ENCODE data around the gene SLC1A2.

Gene SLC1A2

GRCh38 chr11:35293699-35294098 is 125.7 kb downstream of the SLC1A2 start:
- no peak for DNase-seq

DNA sequence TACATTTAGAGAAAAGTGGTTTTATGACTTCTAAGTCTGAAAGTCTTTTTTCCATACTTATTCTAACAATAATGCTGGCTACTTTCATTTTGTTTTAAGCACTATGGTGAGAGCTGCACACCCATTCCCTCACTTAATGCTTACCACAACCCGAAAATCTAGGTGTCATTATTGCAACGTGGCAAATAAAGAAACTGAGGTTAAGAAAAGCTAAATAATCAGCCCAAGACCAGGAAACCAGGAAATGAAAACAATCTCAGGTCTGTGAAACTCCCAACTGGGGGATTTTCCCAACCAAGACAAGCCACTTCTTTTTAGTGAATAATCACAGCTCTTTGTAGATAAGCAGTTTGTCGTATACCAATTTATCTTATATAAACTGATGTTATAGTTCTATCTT is 126.3 kb downstream of the SLC1A2 start:
- DNase-seq = no peak

GRCh38 chr11:35292279-35292678 is 127.1 kb downstream of the SLC1A2 start:
- DNase-seq = no peak

GRCh38 chr11:35290876-35291275 is 128.5 kb downstream of the SLC1A2 start:
- DNase-seq = no peak

- no peak for DNase-seq
Observed at GRCh38 chr11:35289821-35290220, 129.5 kb downstream of the SLC1A2 start.

DNA sequence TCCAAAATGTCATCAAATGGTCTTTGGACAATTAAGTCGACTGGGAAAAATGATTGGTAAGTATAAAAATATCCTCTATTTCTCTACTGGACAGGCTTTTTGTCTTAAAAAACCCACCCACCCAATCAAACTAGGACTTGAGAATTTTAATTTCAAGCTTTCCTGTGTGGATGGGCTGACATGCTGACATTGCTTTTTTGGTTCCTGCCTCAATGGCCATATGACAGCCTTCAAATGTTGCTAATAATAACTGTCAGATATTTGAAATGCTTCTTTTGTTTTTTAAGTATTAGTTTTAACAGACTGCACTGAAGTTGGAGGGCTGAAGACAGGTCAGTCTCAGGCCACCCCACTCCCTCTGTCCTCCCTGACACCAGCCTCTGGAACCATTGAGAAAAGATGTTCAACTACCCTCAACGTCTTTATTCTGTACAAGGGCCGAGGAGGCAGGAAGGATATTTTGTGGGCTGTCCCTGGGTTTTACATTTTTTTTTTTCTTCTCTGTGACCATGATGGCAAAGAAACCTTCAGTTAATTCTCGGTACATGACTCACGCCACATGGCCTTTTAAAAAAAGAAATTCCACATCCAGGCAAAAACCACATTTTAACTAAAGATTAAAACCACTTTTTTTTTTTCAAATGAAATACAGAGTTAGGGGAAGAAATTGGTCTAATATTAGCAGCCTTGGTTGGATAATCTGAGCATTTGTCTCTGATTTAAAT is 130.4 kb downstream of the SLC1A2 start:
- no peak for DNase-seq

DNA sequence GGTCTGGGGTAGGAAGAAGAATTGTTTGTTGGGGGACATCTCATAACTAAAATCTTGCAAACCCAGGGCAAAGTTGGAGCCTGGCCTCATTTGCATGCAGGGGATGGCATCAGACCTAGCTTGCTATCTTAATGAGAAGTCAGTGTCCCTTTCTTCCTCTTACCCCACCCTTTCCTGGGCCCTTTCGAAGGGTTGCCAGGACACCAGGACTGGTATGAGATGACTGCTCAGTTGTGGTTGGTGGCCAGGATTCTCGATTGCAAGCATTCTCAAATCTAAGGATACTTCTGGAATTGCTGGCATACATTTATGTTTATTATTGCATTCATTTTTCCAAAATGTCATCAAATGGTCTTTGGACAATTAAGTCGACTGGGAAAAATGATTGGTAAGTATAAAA is 131.0 kb downstream of the SLC1A2 start:
- no peak for DNase-seq

DNA sequence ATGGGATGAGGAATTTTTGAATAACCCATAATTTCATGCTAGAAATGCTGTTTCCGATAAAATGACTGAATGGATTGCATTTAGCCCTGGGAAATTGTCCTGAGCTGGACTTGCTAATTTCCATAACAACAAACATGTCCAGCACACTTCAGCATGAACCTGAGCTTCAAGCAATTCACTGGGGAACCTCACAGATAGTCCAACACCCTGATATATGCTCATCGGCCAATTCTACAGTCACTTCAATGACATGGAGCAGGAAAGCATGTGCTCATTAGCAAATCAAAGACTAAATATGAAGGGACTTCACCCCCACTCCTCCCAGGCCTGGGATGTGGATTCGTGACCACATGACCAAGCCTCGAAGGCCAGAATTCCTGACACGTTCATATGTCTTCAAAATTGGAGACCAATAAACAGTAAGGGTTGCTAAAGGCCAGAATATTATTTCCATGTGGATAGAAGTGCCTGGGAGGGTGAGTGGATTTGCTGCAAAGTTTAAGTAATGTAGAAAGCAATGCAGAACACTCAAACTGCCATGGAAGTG is 131.9 kb downstream of the SLC1A2 start:
- no peak for DNase-seq

- DNase-seq = no peak
Observed at GRCh38 chr11:35286126-35286525, 133.2 kb downstream of the SLC1A2 start.

- DNase-seq = no peak
Observed at GRCh38 chr11:35285471-35285870, 133.9 kb downstream of the SLC1A2 start.

GRCh38 chr11:35282221-35282882 is 137.0 kb downstream of the SLC1A2 start:
- DNase-seq = no peak

DNA sequence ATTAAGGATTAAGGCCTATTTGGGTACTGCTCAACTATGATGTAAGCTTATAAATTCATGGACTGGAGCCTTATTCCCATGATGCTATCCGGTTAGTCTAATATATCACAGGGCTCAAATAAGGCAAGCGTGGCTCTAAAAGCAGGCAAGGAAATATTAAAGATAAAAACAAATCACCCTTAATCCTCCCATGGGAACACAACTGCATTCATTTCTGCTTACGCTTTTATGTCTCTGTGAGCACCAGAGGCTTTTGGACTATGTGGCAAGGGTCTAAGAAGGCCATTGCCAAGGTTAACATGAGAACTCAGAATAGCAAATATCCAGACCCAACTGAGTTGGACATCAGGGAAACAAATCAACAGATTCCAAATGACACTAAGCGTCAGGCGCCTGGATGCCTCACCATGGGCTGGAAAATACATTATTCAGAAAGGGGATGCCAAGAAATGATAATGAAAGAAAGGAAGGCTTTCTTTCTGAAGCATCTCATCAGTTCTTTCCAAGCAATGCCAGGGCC is 138.1 kb downstream of the SLC1A2 start:
- DNase-seq = no peak

GRCh38 chr11:35280727-35281126 is 138.6 kb downstream of the SLC1A2 start:
- no peak for DNase-seq

- DNase-seq = no peak
Observed at GRCh38 chr11:35277827-35278226, 141.5 kb downstream of the SLC1A2 start.

DNA sequence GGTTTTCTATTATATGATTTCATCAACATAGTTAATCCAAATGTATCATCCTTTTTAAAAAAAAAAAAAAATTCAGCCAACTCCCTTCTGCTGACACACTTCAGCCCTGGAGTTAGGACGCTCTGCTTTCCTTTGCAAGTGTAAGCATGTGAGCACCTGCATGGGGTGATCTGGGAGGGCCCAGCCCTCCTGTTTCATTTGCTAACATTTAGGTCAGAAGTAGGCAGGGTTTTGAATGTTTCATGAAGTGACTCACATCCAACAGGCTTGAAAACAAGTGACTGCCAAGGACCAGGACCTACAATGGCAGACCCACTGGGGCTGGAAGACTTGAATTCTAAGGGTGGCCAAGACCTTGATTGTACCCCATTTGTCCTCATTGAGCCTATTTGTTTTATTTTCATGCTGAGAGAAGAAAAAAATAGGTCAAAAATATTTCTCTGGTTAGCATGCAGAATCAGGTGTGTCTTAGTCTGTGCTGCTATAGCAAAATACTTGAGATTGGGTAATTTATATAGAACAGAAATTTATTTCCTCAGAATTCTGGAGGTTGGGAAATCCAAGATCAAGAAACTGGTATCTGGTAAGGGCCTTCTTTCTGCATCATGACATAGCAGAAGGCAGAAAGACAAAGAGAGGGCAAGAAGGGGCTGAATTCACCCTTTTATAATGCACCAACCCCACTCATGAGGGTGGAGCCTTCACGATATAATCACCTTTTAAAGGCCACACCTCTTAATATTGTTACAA is 142.8 kb downstream of the SLC1A2 start:
- DNase-seq = no peak

DNA sequence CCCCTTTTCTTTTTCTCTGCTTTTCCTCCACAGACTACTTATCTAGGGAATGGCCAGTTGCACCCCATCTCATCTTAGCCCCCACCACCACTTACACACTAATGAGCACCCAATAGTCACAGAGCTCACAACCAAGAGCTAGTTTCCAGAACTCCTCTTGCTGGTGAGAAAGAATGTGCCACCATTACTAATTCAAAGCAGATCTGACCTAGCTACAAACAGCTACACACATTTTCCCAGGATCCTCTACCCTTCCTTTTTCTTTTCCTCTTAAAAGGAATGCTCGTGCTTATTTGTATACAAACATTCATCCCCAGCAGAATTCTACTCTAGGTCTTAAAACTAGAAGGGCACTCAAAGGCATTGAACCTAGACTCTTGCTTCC is 143.6 kb downstream of the SLC1A2 start:
- DNase-seq = no peak

DNA sequence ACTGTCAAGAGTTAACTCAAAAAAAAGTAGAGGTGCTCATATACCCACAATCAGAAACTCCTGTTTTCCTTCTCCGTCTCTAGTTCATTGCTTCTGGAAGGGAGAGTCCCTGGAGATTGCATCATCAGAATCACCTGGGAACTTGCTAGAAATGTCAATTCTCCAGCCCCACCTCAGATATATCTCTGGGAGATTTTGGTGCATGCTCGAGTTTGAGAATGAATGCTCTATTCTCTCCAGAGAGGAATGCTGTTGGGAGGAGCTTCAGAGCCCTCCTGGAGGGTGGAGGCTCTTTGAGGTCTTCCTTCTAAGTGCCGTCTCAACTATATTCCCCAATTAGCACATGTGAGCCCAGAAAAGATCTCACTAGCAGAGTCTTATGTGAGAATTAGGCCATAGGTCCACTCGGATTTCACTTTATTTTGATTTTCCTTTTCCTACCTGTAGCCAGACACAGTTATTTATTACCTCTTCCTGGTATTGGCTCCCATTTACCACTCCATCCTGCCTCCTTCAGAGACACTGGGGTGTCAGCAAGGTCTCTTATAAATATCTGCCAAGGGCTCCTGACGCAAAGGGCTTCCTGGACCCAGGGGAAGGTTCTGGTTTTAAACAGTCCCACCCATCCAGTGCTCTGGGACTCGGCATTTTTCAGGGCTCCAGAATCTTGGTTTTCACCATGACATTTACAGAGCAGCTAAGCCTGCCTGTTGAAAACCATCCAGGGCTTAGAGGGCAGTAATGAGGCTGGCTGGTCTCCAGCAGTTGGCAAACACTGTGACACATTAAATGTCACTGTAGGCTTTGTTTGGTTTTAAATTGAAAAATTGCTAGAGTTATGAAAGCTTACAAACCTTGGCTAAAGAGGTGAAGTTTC is 144.2 kb downstream of the SLC1A2 start:
- DNase-seq = no peak

DNA sequence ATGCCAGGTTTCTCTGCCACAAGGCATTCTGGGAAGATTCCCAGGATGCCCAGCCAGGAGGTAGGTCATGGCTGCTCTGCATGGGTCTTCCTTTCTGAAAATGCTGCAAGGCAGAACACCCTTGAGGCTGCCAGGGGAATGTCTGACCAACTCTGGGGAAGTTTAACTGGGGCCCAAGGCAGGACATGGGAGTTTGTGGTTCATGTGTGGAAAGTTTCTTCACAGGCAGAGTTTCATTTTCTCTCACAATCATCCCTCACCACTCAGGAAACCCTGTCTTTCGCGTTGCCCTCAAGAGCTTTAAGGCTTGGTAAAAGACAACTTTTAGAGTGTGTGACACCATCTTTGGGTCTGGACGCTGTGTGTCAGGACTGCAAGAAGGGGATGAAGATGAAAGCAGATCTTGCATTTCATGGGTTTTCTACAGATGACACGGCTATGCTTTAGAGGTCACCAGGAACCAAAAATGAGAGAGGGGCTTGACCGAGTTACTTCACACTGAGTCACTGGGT is 146.9 kb downstream of the SLC1A2 start:
- peak; percentile 65 for DNase-seq

GRCh38 chr11:35271031-35271430 is 148.3 kb downstream of the SLC1A2 start:
- no peak for DNase-seq

DNA sequence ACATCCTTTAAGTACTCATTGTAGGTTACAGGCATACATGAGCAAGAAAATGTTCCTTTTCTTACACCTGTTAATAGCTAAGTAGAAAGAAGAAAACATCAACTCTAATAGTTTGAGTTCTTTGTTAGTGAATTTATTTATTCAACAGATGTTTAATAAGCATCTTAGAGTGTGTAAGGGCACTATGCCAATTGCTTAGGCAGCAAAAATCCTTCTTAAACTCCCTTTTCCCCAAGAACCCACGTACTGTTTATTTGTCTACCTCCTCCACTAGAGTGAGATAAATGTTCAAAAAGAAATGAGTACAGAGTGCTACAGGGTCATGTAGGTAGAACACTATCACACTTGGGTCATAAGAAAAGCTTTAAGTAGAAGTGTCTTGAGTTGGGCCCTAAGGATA is 149.0 kb downstream of the SLC1A2 start:
- no peak for DNase-seq

DNA sequence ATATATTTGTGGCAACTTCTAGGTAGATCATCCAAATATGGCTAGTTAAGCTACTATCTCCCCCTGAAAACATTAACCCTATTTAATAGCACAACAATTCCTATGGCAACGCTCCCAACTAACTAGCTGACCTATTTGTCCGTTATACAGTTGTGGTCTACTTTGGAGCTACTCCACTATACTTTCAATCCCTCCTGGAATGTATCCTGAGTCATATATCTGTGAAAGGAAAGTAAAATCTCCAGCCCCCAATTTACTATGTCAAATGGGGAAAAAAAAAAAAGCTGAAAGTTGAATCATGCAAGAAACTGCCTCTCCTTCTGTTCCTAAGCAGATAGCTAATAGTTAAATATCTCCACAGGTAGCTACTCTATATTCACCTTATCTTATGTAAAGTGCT is 151.9 kb downstream of the SLC1A2 start:
- DNase-seq = no peak

DNA sequence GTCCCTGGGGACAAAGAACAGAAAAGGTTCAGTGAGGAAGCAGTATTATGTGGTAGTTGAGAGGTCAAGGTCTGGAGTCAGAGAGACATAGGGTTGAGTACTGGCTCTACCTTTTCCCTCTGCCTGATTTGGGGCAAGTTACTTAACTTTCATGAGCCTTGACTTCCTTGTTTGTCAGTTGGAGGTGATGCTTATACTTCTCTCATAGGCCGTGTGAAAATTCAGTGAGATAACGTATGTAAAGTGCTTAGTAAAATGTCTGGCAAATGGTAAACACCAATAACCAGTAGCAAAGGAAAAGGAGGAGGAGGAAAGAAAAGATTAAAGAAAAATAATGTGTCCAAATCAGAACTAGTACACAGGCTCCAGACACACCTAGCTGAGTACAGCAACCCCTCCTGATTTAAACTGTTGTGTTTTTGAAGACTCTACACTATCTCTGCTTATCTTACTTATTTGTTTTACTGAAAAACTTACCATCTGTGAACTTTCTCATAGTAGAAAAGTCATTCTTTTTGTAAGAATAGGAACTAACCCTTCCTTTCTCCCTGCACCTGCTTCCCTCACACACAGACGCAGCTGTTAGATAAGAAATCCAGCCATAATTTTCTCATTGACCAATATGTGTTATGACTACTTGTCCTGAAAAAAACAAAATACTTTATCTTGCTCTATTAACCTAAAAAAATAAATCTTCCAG is 153.5 kb downstream of the SLC1A2 start:
- no peak for DNase-seq

Measured in activated CD8-positive, alpha-beta memory T cell treated with anti-CD3 and anti-CD28 coated beads, Interleukin-2, amount 50 U/mL, for 48 hours (primary cell).